Upper lobe of left lung (tissue), 4 donors: ENCODE data around the gene SWI5.

ENCODE experiments used
- POLR2A ChIP-seq, 4 donors: fragments of 450-650 bp; IDR thresholded peaks; one replicate each; pipeline ENCODE4 v1.5.1; 2016 to 2017; ENCODE audit warnings: antibody characterized with exemption in 4 of 4, mild to moderate bottlenecking in 2 of 4
- POLR2AphosphoS5 ChIP-seq, 2 donors: sonication (generic); formaldehyde crosslinking; IDR thresholded peaks; one replicate each; pipeline ENCODE4 v1.5.1; 2017; ENCODE audit warnings: antibody characterized with exemption in 2 of 2
- TF ChIP-seq, protein P1 (sequence below), 6 experiments: fragments of 450-650 bp in 4 of 6; fragments of 200-600 bp in 2 of 6; sonication (generic) in 2 of 6; IDR thresholded peaks; one replicate each; pipeline ENCODE4 v1.5.1; 2016 to 2019; ENCODE audit warnings: antibody characterized with exemption in 6 of 6

- TF ChIP-seq POLR2AphosphoS5 (IDR thresholded peaks at IDR 0.05) (no peak), POLR2A (IDR thresholded peaks at IDR 0.05) (no peak)
- TF ChIP-seq, protein P1, sequence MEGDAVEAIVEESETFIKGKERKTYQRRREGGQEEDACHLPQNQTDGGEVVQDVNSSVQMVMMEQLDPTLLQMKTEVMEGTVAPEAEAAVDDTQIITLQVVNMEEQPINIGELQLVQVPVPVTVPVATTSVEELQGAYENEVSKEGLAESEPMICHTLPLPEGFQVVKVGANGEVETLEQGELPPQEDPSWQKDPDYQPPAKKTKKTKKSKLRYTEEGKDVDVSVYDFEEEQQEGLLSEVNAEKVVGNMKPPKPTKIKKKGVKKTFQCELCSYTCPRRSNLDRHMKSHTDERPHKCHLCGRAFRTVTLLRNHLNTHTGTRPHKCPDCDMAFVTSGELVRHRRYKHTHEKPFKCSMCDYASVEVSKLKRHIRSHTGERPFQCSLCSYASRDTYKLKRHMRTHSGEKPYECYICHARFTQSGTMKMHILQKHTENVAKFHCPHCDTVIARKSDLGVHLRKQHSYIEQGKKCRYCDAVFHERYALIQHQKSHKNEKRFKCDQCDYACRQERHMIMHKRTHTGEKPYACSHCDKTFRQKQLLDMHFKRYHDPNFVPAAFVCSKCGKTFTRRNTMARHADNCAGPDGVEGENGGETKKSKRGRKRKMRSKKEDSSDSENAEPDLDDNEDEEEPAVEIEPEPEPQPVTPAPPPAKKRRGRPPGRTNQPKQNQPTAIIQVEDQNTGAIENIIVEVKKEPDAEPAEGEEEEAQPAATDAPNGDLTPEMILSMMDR (IDR thresholded peaks at IDR 0.05): no peak
Observed at GRCh38 chr9:128309551-128309950, 33.5 kb downstream of the SWI5 start.
